Measurements from ENCODE around the gene THSD7B.

The THSD7B gene

DNA sequence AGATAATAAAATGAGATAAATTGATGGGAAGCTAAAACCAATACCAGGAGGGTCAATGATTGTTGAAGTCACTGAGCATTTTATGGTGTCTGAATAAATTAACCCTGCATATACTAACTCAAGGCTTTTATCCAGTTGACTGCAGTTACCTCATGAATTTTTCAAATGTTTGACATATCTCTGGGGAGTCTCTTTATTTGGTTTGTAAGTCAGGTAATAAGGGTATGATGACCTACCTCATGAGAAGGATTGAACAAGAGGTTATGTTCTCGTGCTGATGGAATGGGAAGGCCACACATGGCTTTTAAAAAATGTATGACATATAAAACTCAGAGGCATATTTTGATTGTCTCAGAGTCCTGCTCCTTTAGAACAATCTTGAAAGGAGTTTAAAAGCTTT is 237.6 kb downstream of the THSD7B start:
- DNase-seq: no peak
- Mint-ChIP-seq H3K27me3 (ENCODE audit: low read depth, poor library complexity) (peaks cover 6% of the 10 kb centered on the region), H3K27ac (no peak overlapping the region), H3K9me3 (no peaks in the 10 kb centered on the region), H3K4me3 (no peak overlapping the region), H3K4me1 (peaks cover under 1% of the 10 kb centered on the region), H3K36me3 (ENCODE audit: low read depth) (no peaks in the 10 kb centered on the region)
- TF ChIP-seq, protein P1, sequence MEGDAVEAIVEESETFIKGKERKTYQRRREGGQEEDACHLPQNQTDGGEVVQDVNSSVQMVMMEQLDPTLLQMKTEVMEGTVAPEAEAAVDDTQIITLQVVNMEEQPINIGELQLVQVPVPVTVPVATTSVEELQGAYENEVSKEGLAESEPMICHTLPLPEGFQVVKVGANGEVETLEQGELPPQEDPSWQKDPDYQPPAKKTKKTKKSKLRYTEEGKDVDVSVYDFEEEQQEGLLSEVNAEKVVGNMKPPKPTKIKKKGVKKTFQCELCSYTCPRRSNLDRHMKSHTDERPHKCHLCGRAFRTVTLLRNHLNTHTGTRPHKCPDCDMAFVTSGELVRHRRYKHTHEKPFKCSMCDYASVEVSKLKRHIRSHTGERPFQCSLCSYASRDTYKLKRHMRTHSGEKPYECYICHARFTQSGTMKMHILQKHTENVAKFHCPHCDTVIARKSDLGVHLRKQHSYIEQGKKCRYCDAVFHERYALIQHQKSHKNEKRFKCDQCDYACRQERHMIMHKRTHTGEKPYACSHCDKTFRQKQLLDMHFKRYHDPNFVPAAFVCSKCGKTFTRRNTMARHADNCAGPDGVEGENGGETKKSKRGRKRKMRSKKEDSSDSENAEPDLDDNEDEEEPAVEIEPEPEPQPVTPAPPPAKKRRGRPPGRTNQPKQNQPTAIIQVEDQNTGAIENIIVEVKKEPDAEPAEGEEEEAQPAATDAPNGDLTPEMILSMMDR (IDR thresholded peaks at IDR 0.05): no peak

GRCh38 chr2:137005210-137005609 is 239.9 kb downstream of the THSD7B start:
- H3K9me3 Mint-ChIP-seq: no peaks in the 10 kb centered on the region
- H3K4me3 Mint-ChIP-seq: no peak overlapping the region
- H3K27ac Mint-ChIP-seq: no peak overlapping the region
- DNase-seq: no peak
- H3K4me1 Mint-ChIP-seq: no peaks in the 10 kb centered on the region
- TF ChIP-seq, protein P1 (IDR thresholded peaks at IDR 0.05): no peak
- peaks cover 4% of the 10 kb centered on the region for H3K27me3 Mint-ChIP-seq (ENCODE audit: low read depth, poor library complexity)
- H3K36me3 Mint-ChIP-seq (ENCODE audit: low read depth): no peaks in the 10 kb centered on the region

DNA sequence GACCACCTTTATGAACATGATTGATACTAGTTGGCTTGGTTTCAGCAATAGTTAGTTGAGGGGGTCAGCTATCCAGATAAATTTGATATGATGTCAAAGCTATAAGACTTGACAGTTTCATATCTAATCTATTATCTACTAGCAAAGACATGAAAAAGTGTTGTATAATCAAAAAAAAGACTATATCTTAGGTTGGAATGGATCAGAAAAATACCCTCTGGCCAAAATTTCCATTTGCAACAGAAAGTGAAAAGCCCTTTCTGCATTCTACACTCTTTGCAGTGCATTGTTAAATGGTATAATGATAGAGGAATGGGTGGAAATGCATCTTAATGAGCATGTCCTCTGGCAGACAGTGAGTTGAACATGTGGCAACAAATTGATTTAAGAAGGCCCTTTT is 242.6 kb downstream of the THSD7B start:
- Mint-ChIP-seq H3K27ac (no peak overlapping the region), H3K36me3 (ENCODE audit: low read depth) (no peaks in the 10 kb centered on the region), H3K9me3 (no peaks in the 10 kb centered on the region), H3K4me3 (no peak overlapping the region), H3K27me3 (ENCODE audit: low read depth, poor library complexity) (peaks cover under 1% of the 10 kb centered on the region), H3K4me1 (no peaks in the 10 kb centered on the region)
- no peak for DNase-seq
- TF ChIP-seq, protein P1 (IDR thresholded peaks at IDR 0.05): no peak

DNA sequence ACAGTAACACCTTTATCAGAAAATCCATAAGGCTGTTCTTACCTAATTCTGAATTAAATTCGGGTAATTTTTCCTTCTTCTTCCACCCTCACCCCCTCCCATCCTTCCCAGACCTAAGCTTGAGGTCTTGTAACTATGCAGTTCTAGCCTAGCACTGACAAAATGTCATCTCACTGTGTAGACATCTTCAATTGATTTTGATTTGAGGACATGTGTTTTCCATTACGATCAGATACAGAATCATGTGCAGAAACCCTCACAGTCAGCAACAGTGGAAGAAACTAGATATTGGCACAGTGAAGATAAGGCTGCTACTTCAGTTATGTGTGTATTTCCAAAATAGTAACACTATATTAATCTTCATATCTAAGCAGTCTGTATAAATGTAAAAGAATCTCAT is 244.6 kb downstream of the THSD7B start:
- no peaks in the 10 kb centered on the region for H3K4me1 Mint-ChIP-seq
- peaks cover 3% of the 10 kb centered on the region for H3K27me3 Mint-ChIP-seq (ENCODE audit: low read depth, poor library complexity)
- DNase-seq: no peak
- no peaks in the 10 kb centered on the region for H3K36me3 Mint-ChIP-seq (ENCODE audit: low read depth)
- H3K27ac Mint-ChIP-seq: no peak overlapping the region
- TF ChIP-seq, protein P1 (IDR thresholded peaks at IDR 0.05): no peak
- H3K4me3 Mint-ChIP-seq: no peak overlapping the region
- H3K9me3 Mint-ChIP-seq: no peaks in the 10 kb centered on the region

GRCh38 chr2:137020452-137021196 is 255.3 kb downstream of the THSD7B start:
- Mint-ChIP-seq H3K36me3 (ENCODE audit: low read depth) (no peaks in the 10 kb centered on the region), H3K27ac (no peak overlapping the region), H3K4me1 (peaks cover 12% of the 10 kb centered on the region), H3K4me3 (no peak overlapping the region), H3K27me3 (ENCODE audit: low read depth, poor library complexity) (peaks cover 2% of the 10 kb centered on the region), H3K9me3 (no peaks in the 10 kb centered on the region)
- TF ChIP-seq, protein P1 (IDR thresholded peaks at IDR 0.05): no peak
- no peak for DNase-seq

- no peak overlapping the region for H3K27ac Mint-ChIP-seq
- H3K27me3 Mint-ChIP-seq (ENCODE audit: low read depth, poor library complexity): peaks cover 2% of the 10 kb centered on the region
- no peaks in the 10 kb centered on the region for H3K36me3 Mint-ChIP-seq (ENCODE audit: low read depth)
- peaks cover 12% of the 10 kb centered on the region for H3K4me1 Mint-ChIP-seq
- no peak for DNase-seq
- H3K4me3 Mint-ChIP-seq: no peak overlapping the region
- TF ChIP-seq, protein P1 (IDR thresholded peaks at IDR 0.05): no peak
- H3K9me3 Mint-ChIP-seq: no peaks in the 10 kb centered on the region
Observed at GRCh38 chr2:137021763-137022162, 256.4 kb downstream of the THSD7B start.

Measured in nephron progenitor cell (in vitro differentiated cells).